Calu3 (cell line): ENCODE data around the gene SND1. TPM values are rescaled to one million over a fixed set of nuclear protein-coding genes. Genes with fewer than 3 reads are reported as not detected.

Experiments
- BruUV-seq: library from RNA; stranded (reverse); fragments of 400-500 nt; replicated peaks from 2 replicates; lab custom pipeline; 2021; lab: Mats Ljungman, UMichigan
- CTCF ChIA-PET: fragments of 300-600 bp; sonication (Branson Sonifier 250); formaldehyde crosslinking; loops from one replicate; lab custom pipeline; 2022; ENCODE audit warnings: antibody characterized with exemption; lab: Charles Lee
- DNase-seq: peaks from one replicate; pipeline ENCODE4 v3.0.0; 2022
- H3K27ac Mint-ChIP-seq: one replicate; pipeline ENCODE4 v1.8.0; 2022; ENCODE audit warnings: mixed read lengths; ENCODE audit not compliant: unreplicated experiment
- H3K27me3 Mint-ChIP-seq: one replicate; pipeline ENCODE4 v1.8.0; 2022; ENCODE audit warnings: mixed read lengths; ENCODE audit not compliant: unreplicated experiment
- H3K36me3 Mint-ChIP-seq: one replicate; pipeline ENCODE4 v1.8.0; 2022; ENCODE audit warnings: mild to moderate bottlenecking, moderate library complexity, mixed read lengths; ENCODE audit not compliant: insufficient read depth, unreplicated experiment
- H3K4me1 Mint-ChIP-seq: one replicate; pipeline ENCODE4 v1.8.0; 2022; ENCODE audit warnings: mild to moderate bottlenecking, low read depth, mixed read lengths; ENCODE audit not compliant: unreplicated experiment
- H3K4me3 Mint-ChIP-seq: one replicate; pipeline ENCODE4 v1.8.0; 2022; ENCODE audit warnings: mild to moderate bottlenecking, low read depth, moderate library complexity, mixed read lengths; ENCODE audit not compliant: unreplicated experiment
- H3K9me3 Mint-ChIP-seq: one replicate; pipeline ENCODE4 v1.8.0; 2022; ENCODE audit warnings: low read depth, mixed read lengths; ENCODE audit not compliant: unreplicated experiment
- CTCF ChIP-seq: fragments of 200-600 bp; IDR thresholded peaks from one replicate; pipeline ENCODE4 v1.8.0; 2022; ENCODE audit warnings: antibody characterized with exemption; ENCODE audit not compliant: unreplicated experiment
- intact Hi-C: fragments of 100-400 bp; cut with micrococcal nuclease; formaldehyde crosslinking; loops from one replicate; pipeline ENCODE4 v1.10.0; 2022; ENCODE audit not compliant: unreplicated experiment
- total RNA-seq: library from RNA; stranded (reverse); gene quantifications from 2 replicates; pipeline ENCODE4 v1.2.3, GENCODE V29; 2022

SND1 gene
- total RNA-seq, 1 experiment from 2014 or later = 205 TPM

GRCh38 chr7:127940381-127941160 lies 288.6 kb downstream of the SND1 start:
- CTCF ChIA-PET = interaction anchor here (0.6 kb wide), 1 partner anchor 148 kb away, joined by 3 read pairs; no protein-coding TSS in a partner anchor
- Mint-ChIP-seq H3K27ac (no peak overlapping the region), H3K36me3 (peaks cover 17% of the 10 kb centered on the region), H3K9me3 (no peaks in the 10 kb centered on the region), H3K4me3 (no peak overlapping the region), H3K27me3 (no peaks in the 10 kb centered on the region), H3K4me1 (peaks cover 23% of the 10 kb centered on the region)
- no TSS peak for BruUV-seq
- intact Hi-C loops = no loop called here
- no peak for TF ChIP-seq CTCF
- DNase-seq = no peak

GRCh38 chr7:127941476-127942210 lies 289.6 kb downstream of the SND1 start:
- Mint-ChIP-seq H3K36me3 (peaks cover 14% of the 10 kb centered on the region), H3K4me3 (no peak overlapping the region), H3K27me3 (no peaks in the 10 kb centered on the region), H3K4me1 (peaks cover 27% of the 10 kb centered on the region), H3K27ac (no peak overlapping the region), H3K9me3 (no peaks in the 10 kb centered on the region)
- CTCF ChIA-PET = no interaction called here
- TF ChIP-seq CTCF = no peak
- intact Hi-C loops = no loop called here
- no TSS peak for BruUV-seq
- no peak for DNase-seq

- H3K27me3 Mint-ChIP-seq = no peaks in the 10 kb centered on the region
- no peak overlapping the region for H3K27ac Mint-ChIP-seq
- H3K36me3 Mint-ChIP-seq = peaks cover 17% of the 10 kb centered on the region
- no peak for DNase-seq
- no peaks in the 10 kb centered on the region for H3K9me3 Mint-ChIP-seq
- BruUV-seq = no TSS peak
- peaks cover 10% of the 10 kb centered on the region for H3K4me1 Mint-ChIP-seq
- CTCF ChIA-PET = no interaction called here
- TF ChIP-seq CTCF = no peak
- intact Hi-C loops = no loop called here
- H3K4me3 Mint-ChIP-seq = no peak overlapping the region
Measured at GRCh38 chr7:127943541-127944521, 291.8 kb downstream of the SND1 start.

GRCh38 chr7:127946111-127946510 lies 294.1 kb downstream of the SND1 start:
- H3K4me1 Mint-ChIP-seq = peaks cover 8% of the 10 kb centered on the region
- intact Hi-C loops = no loop called here
- CTCF ChIA-PET = no interaction called here
- H3K4me3 Mint-ChIP-seq = no peak overlapping the region
- DNase-seq = peak; percentile 3
- H3K27ac Mint-ChIP-seq = no peak overlapping the region
- BruUV-seq = no TSS peak
- TF ChIP-seq CTCF = no peak
- H3K9me3 Mint-ChIP-seq = no peaks in the 10 kb centered on the region
- peaks cover 5% of the 10 kb centered on the region for H3K36me3 Mint-ChIP-seq
- H3K27me3 Mint-ChIP-seq = no peaks in the 10 kb centered on the region
